Occipital lobe (tissue), 2 donors: Measurements from ENCODE around the gene BABAM2. TPM values are rescaled to one million over a fixed set of nuclear protein-coding genes. Genes with fewer than 3 reads are reported as not detected.

Source experiments
- DNase-seq: peaks from one replicate; lab custom pipeline; 2025; lab: John Stamatoyannopoulos, UW
- total RNA-seq: library from RNA; depleted of rRNA; stranded (reverse); fragments of >200 nt; gene quantifications from one replicate; pipeline ENCODE4 v1.2.3, GENCODE V29; 2014

The BABAM2 gene
- total RNA-seq, 1 donor from 2014 or later, result 13.4 TPM

DNA sequence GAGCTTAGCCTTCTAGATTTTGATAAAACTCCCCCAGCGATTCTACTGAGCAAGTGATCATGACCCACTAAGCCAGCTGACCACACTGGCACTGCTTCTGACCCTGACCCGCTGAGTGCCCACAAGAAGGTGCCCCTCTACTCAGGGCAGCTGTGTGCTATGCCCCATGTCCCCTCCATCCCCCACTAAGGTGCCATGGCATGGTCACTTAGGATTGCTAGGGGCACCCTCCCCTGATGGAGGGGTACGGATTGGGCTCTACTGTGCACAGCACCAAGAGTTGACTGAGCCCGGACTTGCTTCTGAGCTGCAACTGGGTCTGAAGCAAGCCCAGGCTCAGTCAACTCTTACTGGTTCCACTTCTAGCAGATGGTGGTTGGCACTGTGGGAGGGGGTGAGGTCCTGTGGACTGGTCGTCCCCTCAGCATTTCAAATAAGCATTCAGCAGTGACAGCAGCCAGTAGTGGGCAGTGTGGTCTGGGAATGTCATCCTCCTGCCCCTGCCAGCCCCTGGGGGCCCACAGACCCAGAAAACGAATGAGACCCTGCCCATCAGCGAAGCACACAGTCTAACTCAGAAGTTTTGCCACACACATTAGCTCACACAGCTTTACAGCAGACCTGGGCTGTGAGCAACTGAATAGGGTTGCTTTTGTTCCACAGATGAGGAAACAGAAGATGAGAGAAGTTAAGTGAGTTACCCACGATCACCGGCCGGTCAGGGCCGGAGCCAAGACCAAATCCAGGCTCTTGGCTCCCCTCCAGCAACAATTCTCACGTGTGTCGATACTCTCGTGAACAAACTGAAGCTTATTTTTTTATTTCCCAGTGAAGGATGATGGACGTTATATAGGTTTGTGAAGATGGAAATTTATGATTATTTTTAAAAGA is 450.0 kb downstream of the BABAM2 start:
- no peak for DNase-seq

DNA sequence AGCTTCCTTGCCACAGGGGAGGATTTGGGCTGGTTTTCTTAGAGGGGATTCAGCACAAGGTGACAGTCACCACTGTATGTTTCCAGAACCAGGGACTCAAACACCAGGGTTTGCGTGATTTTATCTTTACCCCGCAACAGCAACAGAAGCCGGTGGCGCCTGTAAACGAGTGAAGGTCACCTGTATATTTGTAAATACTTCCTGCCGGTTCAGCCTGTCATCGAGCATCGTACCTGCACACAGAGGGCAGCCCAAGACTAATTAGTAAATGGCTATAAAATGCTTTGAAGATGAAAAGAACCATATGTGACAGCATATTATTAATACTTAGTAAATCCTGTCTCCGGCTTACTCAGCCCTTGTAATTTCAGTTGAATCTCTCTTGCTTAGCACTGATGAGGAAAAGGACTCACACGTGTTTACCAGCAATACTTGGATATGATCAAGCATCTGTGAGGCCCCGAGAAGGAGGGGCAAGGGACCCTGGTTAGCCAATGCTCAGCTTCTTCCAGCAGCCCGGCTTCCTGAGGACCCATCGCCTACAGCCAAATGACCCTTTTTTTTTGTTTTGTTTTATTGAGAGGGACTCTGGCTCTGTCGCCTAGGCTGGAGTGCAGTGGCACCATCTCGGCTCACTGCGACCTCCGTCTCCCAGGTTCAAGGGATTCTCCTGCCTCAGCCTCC is 450.8 kb downstream of the BABAM2 start:
- no peak for DNase-seq

DNA sequence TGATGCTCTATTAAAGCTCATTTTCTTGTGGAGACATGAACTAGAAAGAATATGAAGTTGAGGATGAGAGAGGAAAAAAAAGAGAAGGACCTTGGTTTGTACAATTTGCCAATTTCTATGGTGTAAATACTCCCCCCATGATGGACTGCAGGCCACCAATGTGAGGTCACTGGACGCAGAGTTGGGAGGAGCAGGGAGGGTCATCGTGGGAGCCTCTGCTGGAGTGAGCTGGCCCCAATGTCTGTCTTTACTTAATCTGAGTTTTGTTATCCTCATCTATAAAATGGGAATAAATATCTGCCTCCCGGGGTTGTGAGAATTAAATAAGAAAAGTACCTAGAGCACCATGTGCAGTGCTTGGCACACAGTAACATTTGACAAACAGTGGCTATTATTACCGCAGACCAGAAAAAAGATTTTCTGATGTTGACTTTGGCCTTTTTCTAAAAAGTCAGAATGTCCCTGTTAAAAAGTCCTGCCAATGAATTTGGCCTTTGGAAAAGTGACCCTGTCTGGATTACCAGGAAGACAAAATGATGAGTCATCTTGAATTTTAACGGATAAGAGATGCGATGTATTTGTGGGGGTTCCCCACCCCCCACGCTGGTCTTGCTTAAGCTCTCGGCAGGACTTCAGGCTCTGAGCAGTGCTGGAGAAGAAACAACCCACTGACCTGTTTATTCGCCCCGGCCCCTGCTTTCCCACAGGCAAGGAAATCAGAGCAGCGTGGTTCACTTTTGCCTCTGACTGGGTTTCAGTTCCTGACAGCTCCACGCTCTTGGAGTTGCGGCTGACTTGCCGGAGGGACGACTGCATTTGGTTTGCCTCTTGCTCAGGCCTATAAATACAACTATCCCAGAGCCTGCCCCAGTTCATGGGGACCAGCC is 451.8 kb downstream of the BABAM2 start:
- no peak for DNase-seq

DNA sequence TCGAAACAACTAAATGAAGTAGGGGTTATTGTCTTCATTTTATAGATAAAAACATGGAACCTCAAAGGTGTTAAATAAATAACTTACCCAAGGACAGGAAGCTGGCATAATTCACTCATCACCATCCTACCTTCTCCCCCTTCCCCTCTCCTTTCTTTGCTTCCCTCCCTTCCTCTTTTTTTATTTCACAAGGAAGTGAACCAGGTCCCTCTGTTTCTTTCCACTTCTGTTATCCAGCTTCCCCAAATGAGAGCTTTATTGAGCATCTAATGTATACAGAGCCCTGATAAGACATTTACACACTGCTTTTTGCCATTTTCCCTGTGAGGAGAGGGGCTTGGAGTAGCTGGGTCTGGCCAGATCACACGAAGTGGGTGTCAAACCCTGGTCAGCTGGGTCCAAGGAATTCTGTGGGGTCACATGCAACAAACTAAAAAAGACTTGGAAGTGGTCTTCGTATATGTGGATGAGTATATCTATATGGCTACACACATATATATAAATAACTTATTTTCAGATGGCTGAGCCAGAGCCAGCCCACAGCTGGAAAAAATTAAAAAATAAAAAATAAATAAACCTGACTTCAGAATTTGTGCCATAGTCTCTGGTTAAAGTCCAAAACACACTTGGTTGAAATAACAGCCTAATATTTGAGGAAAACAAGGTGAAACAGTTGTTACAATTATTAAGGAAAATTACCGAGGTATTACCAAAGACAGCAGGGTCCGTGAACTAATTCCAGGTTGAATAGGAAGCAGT is 452.8 kb downstream of the BABAM2 start:
- DNase-seq, result no peak

DNA sequence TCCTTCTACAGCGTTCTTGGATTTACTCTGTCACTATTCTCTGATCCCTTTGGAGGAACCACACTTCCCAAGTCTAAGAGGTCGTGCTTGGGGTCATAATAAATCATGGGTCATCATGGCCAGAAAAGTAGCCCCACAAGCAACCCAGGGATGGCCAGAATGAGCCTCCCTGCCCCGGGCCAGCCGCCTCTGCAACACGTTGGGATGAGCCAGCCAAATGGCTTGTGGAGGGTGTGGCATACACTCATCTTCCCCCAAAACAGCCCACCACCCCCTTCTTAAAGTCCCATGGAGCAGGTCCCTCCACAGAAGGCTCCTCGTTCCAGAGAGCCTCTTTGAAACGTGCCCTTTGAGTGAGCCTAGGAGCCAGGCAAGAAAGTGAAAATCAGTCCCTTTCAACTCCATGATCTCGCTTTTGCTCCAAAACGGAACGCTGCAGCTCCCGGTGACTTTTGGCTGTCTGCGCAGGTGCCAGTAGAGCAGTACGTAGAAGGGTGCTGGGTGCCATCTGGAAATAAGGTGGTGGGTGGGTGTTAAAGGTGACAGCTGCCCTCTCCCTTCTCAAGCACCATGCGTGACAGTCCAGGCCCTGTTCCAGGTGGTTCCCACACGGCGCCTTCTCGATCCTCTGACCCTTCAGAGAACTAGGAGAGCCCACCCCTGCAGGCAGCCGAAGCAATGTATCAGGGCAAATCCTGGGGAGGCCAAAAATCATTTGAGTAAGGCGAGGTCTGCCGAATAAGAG is 453.6 kb downstream of the BABAM2 start:
- DNase-seq, result no peak

DNA sequence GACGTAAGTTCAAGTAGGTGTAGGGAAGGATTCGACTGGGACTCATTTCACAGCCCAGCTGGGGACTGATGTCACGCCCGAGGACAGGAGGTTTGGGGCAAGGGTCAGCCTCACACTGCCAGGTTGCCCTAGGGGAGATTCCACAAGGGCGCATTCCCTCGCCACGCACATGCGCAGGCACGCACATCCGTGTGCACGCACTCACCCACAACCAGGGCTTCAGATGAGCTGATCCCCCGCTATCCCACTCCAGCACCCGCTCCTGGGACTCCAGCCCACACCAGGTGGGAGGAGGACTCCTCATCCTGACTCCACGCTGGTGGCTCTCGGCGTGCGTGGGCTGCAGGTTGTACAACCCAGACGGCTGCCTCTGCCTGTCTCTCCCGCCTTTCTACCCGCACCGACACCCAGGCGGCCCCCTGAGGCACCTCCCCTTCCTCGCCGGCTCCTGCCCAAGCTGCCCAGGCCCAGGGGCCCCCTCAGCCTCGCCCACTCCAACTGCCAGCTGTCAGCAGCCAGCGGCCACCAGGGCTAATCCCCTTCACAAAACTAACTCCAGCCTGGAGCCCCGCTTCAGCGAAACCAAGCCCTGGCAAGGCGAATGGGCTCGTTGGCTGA is 454.3 kb downstream of the BABAM2 start:
- no peak for DNase-seq

DNA sequence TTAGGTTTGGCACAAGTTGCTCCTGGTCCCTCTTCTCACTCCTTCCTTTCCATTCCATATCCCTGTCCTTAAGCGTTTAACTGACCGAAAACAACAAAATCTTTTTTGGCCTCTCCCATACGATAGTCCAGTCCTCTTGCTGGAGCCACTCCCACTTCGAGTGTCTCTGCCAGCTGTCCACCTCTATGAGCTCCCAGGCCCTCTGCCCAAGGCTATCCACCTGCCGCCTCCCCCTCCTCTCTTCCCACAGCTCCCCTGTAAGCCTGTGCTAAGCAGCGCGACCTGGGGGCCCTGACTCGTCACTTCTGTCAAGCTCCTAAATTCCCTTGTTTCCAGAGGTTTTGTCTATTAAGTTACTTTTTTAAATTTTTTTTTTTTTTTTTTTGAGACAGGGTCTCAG is 455.1 kb downstream of the BABAM2 start:
- no peak for DNase-seq

DNA sequence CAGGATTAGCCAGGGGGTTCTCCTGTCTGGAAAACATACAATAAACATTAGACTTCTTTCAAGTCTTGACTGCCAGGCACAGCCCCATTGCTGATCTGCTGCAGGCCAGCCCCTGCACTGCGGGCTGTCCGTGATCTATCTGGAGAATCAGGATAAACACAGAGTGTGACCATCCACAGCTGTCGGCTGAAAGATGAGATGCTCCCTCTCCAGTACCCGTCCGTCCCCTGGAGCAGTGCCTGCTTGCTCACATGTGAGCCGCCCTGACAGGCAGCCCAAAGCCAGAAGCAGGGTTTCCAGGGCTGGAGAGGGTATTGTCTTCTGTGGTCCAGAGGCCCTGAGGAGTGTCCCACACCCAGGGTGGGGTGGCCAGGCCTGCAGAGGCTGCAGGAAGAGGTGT is 456.1 kb downstream of the BABAM2 start:
- DNase-seq, result no peak

DNA sequence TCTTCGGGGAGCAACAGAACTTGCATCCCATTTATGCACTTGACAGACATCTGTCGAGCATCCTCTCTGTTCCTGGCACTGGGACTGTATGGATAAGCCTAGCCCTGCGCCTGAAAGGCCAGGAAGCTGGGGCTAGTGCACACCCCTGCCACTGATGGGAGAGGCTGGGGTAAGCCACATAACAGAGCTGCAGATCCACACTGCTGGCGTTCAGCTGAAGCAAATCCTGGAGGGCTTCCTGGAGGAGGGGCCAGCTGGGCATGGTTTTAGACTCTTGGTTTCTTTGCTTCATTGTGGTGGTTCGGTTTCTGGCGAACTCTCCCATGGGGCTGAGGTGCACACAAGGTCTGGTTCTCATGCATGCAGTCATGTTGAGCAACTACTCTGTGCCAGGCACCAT is 456.7 kb downstream of the BABAM2 start:
- DNase-seq, result no peak

DNA sequence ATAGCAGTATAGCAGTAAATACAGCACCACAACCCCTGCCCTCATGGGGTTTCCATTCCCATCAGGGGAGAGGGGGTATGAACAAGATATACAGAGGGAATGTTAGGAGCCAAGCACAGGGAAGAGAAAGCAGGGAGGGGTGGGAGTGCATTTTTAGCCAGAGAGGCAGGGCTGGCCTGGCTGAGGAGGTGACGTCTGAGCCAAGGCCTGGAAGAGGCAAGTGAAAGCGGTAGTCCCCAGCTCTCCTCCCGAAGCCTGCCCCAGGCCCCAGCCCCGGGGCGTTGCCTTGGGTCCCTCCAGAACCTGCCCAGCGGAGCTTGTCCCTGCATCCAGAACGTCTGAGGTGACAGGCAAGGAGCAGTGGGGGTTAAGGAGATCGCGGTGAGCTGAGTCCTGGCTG is 457.1 kb downstream of the BABAM2 start:
- DNase-seq, result no peak

DNA sequence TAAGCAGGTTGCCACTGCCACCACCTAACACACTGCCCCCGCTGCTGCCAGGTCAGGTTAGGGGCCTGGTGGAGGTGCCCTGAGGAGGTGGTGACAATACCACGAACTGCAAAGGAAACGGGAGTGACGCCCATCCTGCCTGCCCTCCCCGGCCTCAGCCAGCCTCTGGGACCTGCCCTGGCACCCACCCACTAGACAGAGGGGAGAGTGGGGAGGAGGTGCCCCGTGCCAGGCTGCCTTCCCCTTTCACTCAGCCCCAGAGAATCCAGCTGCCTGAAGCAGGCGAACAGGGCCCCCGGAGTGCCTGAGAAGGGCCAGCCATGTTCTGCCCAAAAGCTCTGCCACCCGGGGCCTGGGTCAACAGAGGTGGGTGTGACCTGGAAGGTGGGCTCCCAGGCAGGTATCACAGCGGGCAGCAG is 457.6 kb downstream of the BABAM2 start:
- DNase-seq, result no peak

DNA sequence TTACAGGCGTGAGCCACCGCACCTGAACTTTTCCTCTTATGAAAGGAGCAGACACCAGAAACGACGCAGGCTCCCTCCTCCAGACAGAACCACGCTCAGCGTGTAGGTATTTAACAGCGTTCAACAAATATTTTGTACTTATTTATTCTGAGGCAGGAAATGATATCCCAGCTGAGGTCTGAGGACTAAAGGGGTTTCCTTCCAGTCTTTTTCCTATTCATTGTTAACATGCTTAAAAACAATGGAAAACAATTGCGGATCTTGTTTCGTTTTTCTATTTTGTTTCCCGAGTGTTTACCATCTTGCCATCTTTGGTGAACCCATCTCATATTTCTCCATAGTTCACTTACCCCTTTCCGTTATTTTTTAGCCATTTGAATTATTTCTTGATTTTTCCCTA is 458.4 kb downstream of the BABAM2 start:
- DNase-seq, result no peak

DNA sequence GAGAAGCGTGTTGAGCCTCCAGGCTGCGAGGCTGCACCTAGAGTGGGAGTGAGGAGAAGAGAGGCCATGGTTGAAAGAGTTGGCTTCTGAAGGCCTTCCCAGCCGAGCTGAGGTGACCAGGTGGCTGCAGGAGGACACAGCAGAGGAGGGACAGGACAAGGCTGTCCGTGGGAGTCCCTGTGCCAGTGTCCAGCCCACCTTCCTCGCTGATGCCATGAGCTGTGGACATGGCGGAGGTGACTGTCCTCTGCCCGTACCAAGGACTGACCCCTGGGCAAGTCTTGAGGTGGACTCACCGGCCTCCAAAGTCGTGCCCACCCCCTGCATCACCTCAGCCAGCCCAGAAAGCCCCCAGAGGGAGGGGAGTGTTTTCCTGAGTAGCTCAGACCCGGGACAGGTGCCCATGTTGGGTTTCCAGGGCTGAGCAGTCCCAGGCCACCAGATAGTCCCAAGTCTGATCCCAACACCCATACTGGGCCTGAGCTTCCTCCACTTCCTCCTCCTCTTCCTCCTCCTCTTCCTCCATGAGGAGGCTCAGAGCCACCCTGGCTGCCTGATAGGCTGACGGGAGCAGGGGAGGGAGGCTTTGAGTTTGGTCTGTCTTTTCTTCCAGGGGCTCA is 459.1 kb downstream of the BABAM2 start:
- DNase-seq, result no peak

DNA sequence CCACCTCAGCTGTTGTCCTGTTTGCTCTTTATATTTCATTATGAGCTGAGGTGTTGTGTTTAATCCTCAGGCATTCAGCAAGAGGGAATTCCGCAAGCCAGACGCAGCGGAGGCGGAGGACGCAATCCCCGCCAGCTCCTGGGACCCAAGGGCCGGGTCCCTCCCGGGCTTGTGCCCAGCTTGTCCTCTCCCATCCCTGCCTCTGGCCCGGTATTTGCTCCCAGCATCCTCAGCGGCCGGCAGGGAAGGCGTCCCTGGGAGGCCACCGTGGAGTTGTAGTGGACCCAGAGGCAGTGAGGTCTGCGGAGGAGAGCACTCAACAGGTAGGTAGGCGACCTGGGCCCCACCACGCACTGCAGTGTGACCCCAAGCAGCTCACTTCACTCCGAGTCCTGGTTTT is 459.7 kb downstream of the BABAM2 start:
- DNase-seq, result no peak

DNA sequence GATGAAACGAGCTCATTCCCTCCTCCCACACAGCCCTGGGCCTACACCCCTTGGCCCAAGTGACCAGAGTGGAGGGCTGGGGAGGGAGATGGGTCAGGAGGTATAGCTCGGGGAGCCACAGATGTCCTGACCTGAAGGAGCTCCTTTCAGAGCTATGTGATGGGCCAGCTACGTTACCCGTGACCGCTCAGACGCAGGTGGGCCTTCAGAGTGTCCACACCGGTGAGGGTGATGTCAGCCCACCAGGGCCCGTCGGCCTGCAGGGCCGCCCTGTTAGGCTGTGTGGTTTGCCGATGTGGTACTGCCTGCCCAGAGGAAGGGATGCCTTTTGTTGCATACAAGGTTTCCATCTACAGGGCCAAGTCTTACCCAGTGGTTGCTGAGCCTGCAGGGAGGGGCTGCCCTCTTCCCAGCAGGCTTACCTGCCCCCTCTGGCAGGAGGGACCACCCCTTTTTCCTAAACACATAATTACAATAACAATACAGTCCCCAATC is 460.3 kb downstream of the BABAM2 start:
- DNase-seq, result no peak

DNA sequence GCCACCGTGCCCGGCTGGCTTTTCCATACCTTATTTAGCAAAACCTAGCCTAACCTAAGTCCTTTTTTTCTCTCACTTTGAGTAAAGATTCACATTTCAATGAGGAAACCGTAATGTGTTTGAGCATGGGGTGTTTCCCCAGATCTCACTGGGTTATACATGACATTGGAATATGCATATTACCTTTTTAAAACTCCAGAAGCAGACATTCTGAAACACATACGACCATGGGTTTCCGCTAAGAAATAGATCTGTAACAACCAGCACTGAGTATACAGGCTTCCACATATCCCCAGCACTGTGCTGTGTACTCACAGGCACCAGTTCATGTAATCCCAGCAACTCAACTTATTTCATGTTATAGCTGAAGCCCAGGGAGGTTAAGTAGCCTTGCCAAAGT is 461.1 kb downstream of the BABAM2 start:
- DNase-seq, result no peak

DNA sequence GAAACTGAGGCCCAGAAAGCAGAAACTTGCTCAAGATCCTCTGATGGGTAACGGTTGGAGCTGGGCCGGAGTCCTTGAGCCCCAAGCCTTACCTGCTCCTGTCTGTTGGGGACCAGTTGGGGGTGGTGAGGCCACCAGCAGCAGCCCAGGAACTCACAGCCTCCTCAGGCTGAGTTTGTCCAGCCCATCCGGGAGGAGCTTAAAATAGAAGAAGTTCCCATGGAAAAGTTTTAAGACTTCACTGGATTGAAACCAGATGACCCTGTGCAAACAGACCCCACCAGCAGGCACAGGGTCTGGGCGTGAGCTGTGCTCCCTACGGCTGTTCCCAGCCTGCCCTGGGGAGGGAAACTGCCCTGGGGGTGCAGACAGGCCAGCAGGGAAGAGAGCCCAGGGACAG is 461.6 kb downstream of the BABAM2 start:
- no peak for DNase-seq

DNA sequence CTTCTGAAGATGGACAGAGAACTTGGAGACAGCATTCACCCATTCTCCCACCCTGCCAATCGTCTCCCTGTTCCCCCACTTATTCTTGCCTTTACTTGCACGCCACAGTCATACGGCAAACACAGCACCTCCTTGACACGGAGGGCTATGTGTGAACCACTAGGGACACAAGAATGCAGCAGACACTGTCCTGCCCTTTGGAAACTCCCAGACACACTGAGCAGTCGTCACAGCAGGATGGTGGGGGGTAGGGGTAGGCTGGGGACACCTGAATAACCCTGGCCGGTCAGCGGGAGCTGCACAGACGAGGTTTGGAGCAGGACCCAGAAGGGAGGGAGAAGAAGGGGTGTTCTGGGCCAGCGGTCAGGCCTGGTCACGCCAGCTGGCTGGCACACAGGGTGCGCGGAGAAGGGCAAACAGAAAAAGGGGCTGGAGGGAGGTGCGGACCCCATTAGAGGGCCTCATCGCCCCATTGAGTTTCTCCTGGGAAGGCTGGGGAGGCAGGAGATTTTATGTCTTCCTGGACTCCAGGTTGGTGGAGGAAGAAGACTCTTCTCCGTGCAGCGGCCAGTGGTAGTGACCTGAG is 462.2 kb downstream of the BABAM2 start:
- DNase-seq, result no peak

DNA sequence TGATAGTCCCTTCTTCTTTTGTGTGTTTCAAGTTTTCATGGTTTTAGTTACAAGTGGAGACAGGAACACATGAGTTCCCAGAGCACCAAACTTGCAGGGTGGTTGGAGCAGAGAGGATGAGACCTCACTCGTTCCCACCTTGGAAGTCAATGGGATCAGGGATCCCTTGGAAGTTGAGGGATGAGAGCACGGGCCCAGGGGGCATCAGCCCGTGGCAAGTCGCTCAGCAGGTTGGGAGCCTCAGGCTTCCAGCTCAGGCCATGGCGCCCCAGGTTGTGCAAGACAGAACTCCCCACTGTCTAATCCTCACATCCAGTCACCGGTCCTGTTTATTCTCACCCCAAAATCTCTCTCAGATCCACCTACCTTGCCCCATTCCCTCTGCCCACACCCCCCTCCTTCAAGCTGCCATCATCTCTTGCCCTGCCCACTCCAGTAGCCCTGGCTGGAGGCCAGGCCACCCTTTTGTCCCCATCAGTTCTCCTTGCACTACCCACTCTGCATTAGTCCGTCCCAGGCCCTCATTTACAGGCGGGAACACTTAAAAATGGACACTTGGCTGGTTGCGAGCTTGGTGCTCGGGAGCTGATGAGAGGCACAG is 464.5 kb downstream of the BABAM2 start:
- DNase-seq, result no peak
